HG02623 (cell line): ENCODE results near the gene COL16A1.

Experiments
- ATAC-seq: cut with Tn5 transposase; IDR thresholded peaks from one replicate; pipeline ENCODE4 v1.9.1; 2021; ENCODE audit warnings: moderate library complexity; ENCODE audit not compliant: unreplicated experiment

Gene COL16A1

GRCh38 chr1:31609514-31610118 is 94.2 kb downstream of the COL16A1 start:
- ATAC-seq: no peak

DNA sequence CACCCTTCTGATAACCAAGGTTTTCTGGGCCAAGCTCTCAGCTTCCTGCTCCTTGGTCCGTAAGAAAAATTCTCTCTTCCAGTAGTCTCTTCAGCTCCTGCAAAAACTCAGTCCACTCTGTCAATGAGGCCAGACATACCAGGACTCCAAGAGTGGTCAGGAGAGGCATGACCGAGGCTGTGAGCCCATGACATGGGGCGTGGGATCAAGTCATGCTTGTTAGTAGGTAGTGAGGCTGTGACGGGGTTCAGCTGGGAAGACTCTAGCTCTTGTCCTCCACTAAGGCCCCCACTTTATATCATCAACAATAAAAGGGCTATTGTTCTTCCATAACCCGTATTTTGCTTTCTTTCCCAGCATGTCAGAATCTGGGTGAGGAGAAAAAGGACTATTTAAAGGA is 96.5 kb downstream of the COL16A1 start:
- no peak for ATAC-seq

- ATAC-seq: peak; percentile 87
These were observed 97.8 kb downstream of the COL16A1 start for GRCh38 chr1:31605908-31606427.
